EH (cell line): Measurements from ENCODE around the gene FAM107B.
"Not testable (repeated sequence)": the region's sequence is repeated elsewhere in the genome, so short reads cannot be mapped to it uniquely, and the experiment has no call there.

Experiments
- DNase-seq: peaks from one replicate; pipeline ENCODE4 v3.0.0-alpha.2; 2015; ENCODE audit warnings: low read depth

Gene FAM107B

GRCh38 chr10:14664345-14664744, 110.4 kb downstream of the FAM107B start:
- DNase-seq = no peak

GRCh38 chr10:14661818-14662217, 112.9 kb downstream of the FAM107B start:
- DNase-seq = no peak

GRCh38 chr10:14660831-14661230, 113.9 kb downstream of the FAM107B start:
- no peak for DNase-seq

- DNase-seq = peak; percentile 23
Observed at GRCh38 chr10:14659626-14660196, 115.0 kb downstream of the FAM107B start.

GRCh38 chr10:14659137-14659536, 115.6 kb downstream of the FAM107B start:
- not testable (repeated sequence) for DNase-seq

GRCh38 chr10:14658331-14659127, 116.2 kb downstream of the FAM107B start:
- peak; percentile 89 for DNase-seq

- DNase-seq = no peak
Observed at GRCh38 chr10:14656052-14656730, 118.5 kb downstream of the FAM107B start.

- DNase-seq = peak; percentile 24
Observed at GRCh38 chr10:14654821-14655382, 119.8 kb downstream of the FAM107B start.

GRCh38 chr10:14653271-14654161, 121.2 kb downstream of the FAM107B start:
- DNase-seq = peak; percentile 92

GRCh38 chr10:14652816-14653215, 121.9 kb downstream of the FAM107B start:
- DNase-seq = no peak

- DNase-seq = peak; percentile 20
Observed at GRCh38 chr10:14652067-14652466, 122.6 kb downstream of the FAM107B start.

- DNase-seq = no peak
Observed at GRCh38 chr10:14649739-14650138, 125.0 kb downstream of the FAM107B start.

GRCh38 chr10:14648946-14649345, 125.8 kb downstream of the FAM107B start:
- no peak for DNase-seq

GRCh38 chr10:14648005-14648765, 126.5 kb downstream of the FAM107B start:
- DNase-seq = peak; percentile 81

GRCh38 chr10:14645239-14645960, 129.3 kb downstream of the FAM107B start:
- no peak for DNase-seq

- DNase-seq = no peak
Observed at GRCh38 chr10:14639637-14640036, 135.1 kb downstream of the FAM107B start.

- no peak for DNase-seq
Observed at GRCh38 chr10:14635043-14635710, 139.5 kb downstream of the FAM107B start.

GRCh38 chr10:14634572-14634971, 140.1 kb downstream of the FAM107B start:
- not testable (repeated sequence) for DNase-seq

GRCh38 chr10:14625765-14626525, 148.8 kb downstream of the FAM107B start:
- DNase-seq = no peak
